MCF 10A (cell line): Measurements from ENCODE around the gene XK. TPM values are rescaled to one million over a fixed set of nuclear protein-coding genes. Genes with fewer than 3 reads are reported as not detected.

Experiments used
- BruUV-seq: library from RNA; stranded (reverse); fragments of 400-500 nt; replicated peaks from 2 replicates; lab custom pipeline; 2021; lab: Mats Ljungman, UMichigan
- CTCF ChIA-PET: fragments of 300-600 bp; sonication (Branson Sonifier 250); formaldehyde crosslinking; extraction: SDS; loops from one replicate; lab custom pipeline; 2021; ENCODE audit warnings: antibody characterized with exemption, inconsistent platforms; lab: Yijun Ruan, JAX
- POLR2A ChIA-PET: fragments of 300-600, 350-650 bp; sonication (Branson Sonifier 250); formaldehyde crosslinking; extraction: SDS; loops from one replicate; lab custom pipeline; 2020; ENCODE audit warnings: antibody characterized with exemption, inconsistent platforms; lab: Yijun Ruan, JAX
- DNase-seq: peaks from one replicate; pipeline ENCODE4 v3.0.0-alpha.2; 2018; ENCODE audit not compliant: unreplicated experiment
- H3K27ac Mint-ChIP-seq: one replicate; pipeline ENCODE4 v1.8.0; 2022; ENCODE audit warnings: mild to moderate bottlenecking, low read depth, mixed read lengths; ENCODE audit not compliant: unreplicated experiment
- H3K27me3 Mint-ChIP-seq: one replicate; pipeline ENCODE4 v1.8.0; 2022; ENCODE audit warnings: mixed read lengths; ENCODE audit not compliant: insufficient read depth, unreplicated experiment
- H3K36me3 Mint-ChIP-seq: one replicate; pipeline ENCODE4 v1.8.0; 2022; ENCODE audit warnings: mild to moderate bottlenecking, moderate library complexity, mixed read lengths; ENCODE audit not compliant: insufficient read depth, unreplicated experiment
- H3K4me1 Mint-ChIP-seq: one replicate; pipeline ENCODE4 v1.8.0; 2022; ENCODE audit warnings: mixed read lengths; ENCODE audit not compliant: insufficient read depth, unreplicated experiment
- H3K4me3 Mint-ChIP-seq: one replicate; pipeline ENCODE4 v1.8.0; 2022; ENCODE audit warnings: mild to moderate bottlenecking, moderate library complexity, mixed read lengths; ENCODE audit not compliant: unreplicated experiment
- H3K9me3 Mint-ChIP-seq: one replicate; pipeline ENCODE4 v1.8.0; 2022; ENCODE audit warnings: mixed read lengths; ENCODE audit not compliant: unreplicated experiment
- CTCF ChIP-seq: fragments of 200-600 bp; IDR thresholded peaks from one replicate; pipeline ENCODE4 v1.8.0; 2022; ENCODE audit warnings: antibody characterized with exemption, mild to moderate bottlenecking; ENCODE audit not compliant: unreplicated experiment
- intact Hi-C: fragments of 100-400 bp; cut with micrococcal nuclease; formaldehyde crosslinking; loops from 2 replicates; pipeline ENCODE4 v1.14.1; 2022
- total RNA-seq: library from RNA; stranded (reverse); gene quantifications from 2 replicates; pipeline ENCODE4 v1.2.3, GENCODE V29; 2022

The XK gene
- total RNA-seq, 1 experiment from 2014 or later: 0.63 TPM

DNA sequence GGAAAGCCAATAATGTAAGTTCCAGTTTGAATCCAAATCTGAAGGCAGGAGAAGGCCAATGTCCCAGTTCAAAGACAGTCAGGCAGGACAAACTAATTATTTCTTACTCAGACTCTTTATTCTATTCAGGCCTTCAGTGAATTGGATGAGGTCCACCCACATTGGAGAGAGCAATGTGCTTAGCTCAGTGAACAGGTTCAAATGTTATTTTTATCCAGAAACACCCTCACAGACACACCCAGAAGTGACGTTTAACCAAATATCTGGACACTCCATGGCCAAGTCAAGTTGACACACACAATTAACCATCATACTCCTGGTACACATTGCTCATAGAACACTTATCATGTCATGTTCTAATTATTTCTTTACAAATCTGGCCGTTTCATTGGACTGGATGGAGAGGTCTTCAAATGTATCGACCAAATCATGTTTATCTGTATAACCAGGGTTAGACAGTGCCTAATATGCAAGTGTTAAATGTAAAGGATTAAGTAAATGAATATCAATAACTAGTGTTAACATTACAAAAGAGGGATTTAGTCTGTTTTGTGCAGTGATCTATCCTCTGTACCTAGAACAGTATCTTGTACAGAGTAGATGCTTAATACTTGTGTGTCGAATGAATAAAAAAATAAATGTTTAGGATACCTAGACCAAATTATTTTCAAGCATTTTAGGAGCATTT is 27.1 kb upstream of the XK start:
- TF ChIP-seq CTCF: no peak
- intact Hi-C loops: no loop called here
- Mint-ChIP-seq H3K36me3 (no peaks in the 10 kb centered on the region), H3K27me3 (peaks cover 38% of the 10 kb centered on the region), H3K4me3 (no peak overlapping the region), H3K27ac (no peak overlapping the region), H3K4me1 (no peaks in the 10 kb centered on the region), H3K9me3 (no peaks in the 10 kb centered on the region)
- no peak for DNase-seq
- CTCF ChIA-PET: interaction anchor here (0.6 kb wide), 1 partner anchor 62 kb away, joined by 3 read pairs; no protein-coding TSS in a partner anchor
- POLR2A ChIA-PET: no interaction called here
- no TSS peak for BruUV-seq

GRCh38 chrX:37659047-37659446 is 26.5 kb upstream of the XK start:
- Mint-ChIP-seq H3K27ac (no peak overlapping the region), H3K9me3 (no peaks in the 10 kb centered on the region), H3K36me3 (no peaks in the 10 kb centered on the region), H3K27me3 (peaks cover 36% of the 10 kb centered on the region), H3K4me1 (no peaks in the 10 kb centered on the region), H3K4me3 (no peak overlapping the region)
- TF ChIP-seq CTCF: no peak
- BruUV-seq: no TSS peak
- intact Hi-C loops: no loop called here
- CTCF ChIA-PET: no interaction called here
- POLR2A ChIA-PET: no interaction called here
- DNase-seq: no peak

GRCh38 chrX:37662181-37662580 is 23.4 kb upstream of the XK start:
- Mint-ChIP-seq H3K4me3 (no peak overlapping the region), H3K9me3 (no peaks in the 10 kb centered on the region), H3K36me3 (no peaks in the 10 kb centered on the region), H3K27me3 (peaks cover 25% of the 10 kb centered on the region), H3K27ac (no peak overlapping the region), H3K4me1 (no peaks in the 10 kb centered on the region)
- intact Hi-C loops: no loop called here
- POLR2A ChIA-PET: no interaction called here
- no peak for DNase-seq
- no peak for TF ChIP-seq CTCF
- no TSS peak for BruUV-seq
- CTCF ChIA-PET: no interaction called here

- no TSS peak for BruUV-seq
- TF ChIP-seq CTCF: no peak
These were observed 19.1 kb upstream of the XK start for GRCh38 chrX:37666516-37666915.

More at GRCh38 chrX:37666516-37666915, 19.1 kb upstream of the XK start:
- ChIA-PET POLR2A (interaction anchor here (1.0 to 1.1 kb wide), 3 partner anchors 8 to 27 kb away, joined by 3 to 4 read pairs (median 4); no protein-coding TSS in a partner anchor), CTCF (interaction anchor here (1.0 kb wide), 1 partner anchor 21 kb away, joined by 3 read pairs; no protein-coding TSS in a partner anchor)
- no peaks in the 10 kb centered on the region for H3K36me3 Mint-ChIP-seq
- H3K4me1 Mint-ChIP-seq: no peaks in the 10 kb centered on the region
- peak; percentile 14 for DNase-seq
- H3K27ac Mint-ChIP-seq: no peak overlapping the region
- peaks cover 42% of the 10 kb centered on the region for H3K27me3 Mint-ChIP-seq
- no peak overlapping the region for H3K4me3 Mint-ChIP-seq
- intact Hi-C loops: no loop called here
- no peaks in the 10 kb centered on the region for H3K9me3 Mint-ChIP-seq
